ENCODE data around the gene WFDC13. TPM values are rescaled to one million over a fixed set of nuclear protein-coding genes. Genes with fewer than 3 reads are reported as not detected.

WFDC13 gene
- total and polyA plus RNA-seq, 4 experiments from 2014 or later, result not detected

- CTCF ChIA-PET (ENCODE audit: partially characterized antibody), result no interaction called here
- Mint-ChIP-seq H3K27ac (no peak overlapping the region), H3K9me3 (peaks cover 0 to 35% (median 24%) of the 10 kb centered on the region in 8 donors), H3K4me3 (no peak overlapping the region), H3K27me3 (peaks cover 16 to 29% of the 10 kb centered on the region in 2 donors), H3K4me1 (no peaks in the 10 kb centered on the region), H3K36me3 (no peaks in the 10 kb centered on the region)
- intact Hi-C loops (cut with micrococcal nuclease), result no loop called here
- POLR2A ChIA-PET (ENCODE audit: partially characterized antibody), result no interaction called here
- no peak for DNase-seq
- no peaks in the 10 kb centered on the region for H3K27me3 ChIP-seq (ENCODE audit: insufficient read depth, low read length)
- H3K4me3 ChIP-seq (ENCODE audit: low read length in 2 of 2), result no peak overlapping the region
- no peak overlapping the region for H3K27ac ChIP-seq (ENCODE audit: low read depth, low read length)
- no peaks in the 10 kb centered on the region for H3K9me3 ChIP-seq (ENCODE audit: control insufficient read depth in 1 of 2, low read length in 2 of 2)
- no peaks in the 10 kb centered on the region for H3K4me1 ChIP-seq (ENCODE audit: insufficient read depth, low read length)
- H3K36me3 ChIP-seq (ENCODE audit: insufficient read depth, low read length), result no peaks in the 10 kb centered on the region
Observed at GRCh38 chr20:45735552-45735951, 33.7 kb downstream of the WFDC13 start.

GRCh38 chr20:45735988-45736387, 34.1 kb downstream of the WFDC13 start:
- Histone ChIP-seq H3K36me3 (ENCODE audit: insufficient read depth, low read length) (no peaks in the 10 kb centered on the region), H3K4me1 (ENCODE audit: insufficient read depth, low read length) (no peaks in the 10 kb centered on the region), H3K4me3 (ENCODE audit: low read length in 2 of 2) (no peak overlapping the region), H3K9me3 (ENCODE audit: control insufficient read depth in 1 of 2, low read length in 2 of 2) (no peaks in the 10 kb centered on the region), H3K27me3 (ENCODE audit: insufficient read depth, low read length) (no peaks in the 10 kb centered on the region), H3K27ac (ENCODE audit: low read depth, low read length) (no peak overlapping the region)
- DNase-seq, result no peak
- H3K9me3 Mint-ChIP-seq, result peaks cover 0 to 32% (median 22%) of the 10 kb centered on the region in 8 donors
- peaks cover 14 to 27% of the 10 kb centered on the region in 2 donors for H3K27me3 Mint-ChIP-seq
- CTCF ChIA-PET (ENCODE audit: partially characterized antibody), result no interaction called here
- intact Hi-C loops (cut with micrococcal nuclease), result no loop called here
- H3K36me3 Mint-ChIP-seq, result no peaks in the 10 kb centered on the region
- H3K27ac Mint-ChIP-seq, result no peak overlapping the region
- POLR2A ChIA-PET (ENCODE audit: partially characterized antibody), result no interaction called here
- no peaks in the 10 kb centered on the region for H3K4me1 Mint-ChIP-seq
- H3K4me3 Mint-ChIP-seq, result no peak overlapping the region

GRCh38 chr20:45742596-45742995, 40.8 kb downstream of the WFDC13 start:
- no peak for DNase-seq
- H3K9me3 Mint-ChIP-seq, result no peaks in the 10 kb centered on the region
- H3K27ac Mint-ChIP-seq, result no peak overlapping the region
- H3K4me3 Mint-ChIP-seq, result no peak overlapping the region
- H3K36me3 Mint-ChIP-seq, result no peaks in the 10 kb centered on the region
- Histone ChIP-seq H3K4me1 (ENCODE audit: insufficient read depth, low read length) (no peaks in the 10 kb centered on the region), H3K36me3 (ENCODE audit: insufficient read depth, low read length) (no peaks in the 10 kb centered on the region), H3K9me3 (ENCODE audit: control insufficient read depth in 1 of 2, low read length in 2 of 2) (no peaks in the 10 kb centered on the region), H3K27ac (ENCODE audit: low read depth, low read length) (no peak overlapping the region), H3K27me3 (ENCODE audit: insufficient read depth, low read length) (no peaks in the 10 kb centered on the region), H3K4me3 (ENCODE audit: low read length in 2 of 2) (no peak overlapping the region)
- intact Hi-C loops (cut with micrococcal nuclease), result no loop called here
- peaks cover 10 to 12% of the 10 kb centered on the region in 2 donors for H3K27me3 Mint-ChIP-seq
- H3K4me1 Mint-ChIP-seq, result no peaks in the 10 kb centered on the region
- ChIA-PET CTCF (ENCODE audit: partially characterized antibody) (no interaction called here), POLR2A (ENCODE audit: partially characterized antibody) (no interaction called here)

DNA sequence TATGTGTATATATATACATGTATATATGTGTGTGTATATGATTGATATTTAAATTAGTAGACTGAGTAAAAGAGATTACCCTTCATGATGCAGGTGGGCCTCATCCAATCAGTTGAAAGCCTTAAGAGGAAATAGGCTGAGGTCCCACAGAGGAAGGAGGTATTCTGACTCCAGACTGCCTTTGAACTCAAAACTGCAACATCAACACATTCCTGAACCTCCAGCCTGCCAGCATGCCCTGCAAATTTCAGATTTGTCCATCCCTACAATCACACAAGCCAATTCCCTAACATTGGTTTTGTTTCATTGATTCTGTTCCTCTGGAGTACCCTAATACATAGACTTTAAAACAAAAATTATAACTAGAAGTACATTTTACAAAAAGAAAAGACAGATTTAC, 43.2 kb downstream of the WFDC13 start:
- H3K27ac ChIP-seq (ENCODE audit: low read depth, low read length), result no peak overlapping the region
- DNase-seq, result no peak
- peaks cover 0 to 2% (median 0%) of the 10 kb centered on the region in 8 donors for H3K9me3 Mint-ChIP-seq
- no peaks in the 10 kb centered on the region for H3K36me3 Mint-ChIP-seq
- intact Hi-C loops (cut with micrococcal nuclease), result no loop called here
- POLR2A ChIA-PET (ENCODE audit: partially characterized antibody), result no interaction called here
- H3K27ac Mint-ChIP-seq, result no peak overlapping the region
- H3K27me3 ChIP-seq (ENCODE audit: insufficient read depth, low read length), result no peaks in the 10 kb centered on the region
- H3K4me3 ChIP-seq (ENCODE audit: low read length in 2 of 2), result no peak overlapping the region
- no peak overlapping the region for H3K4me3 Mint-ChIP-seq
- H3K36me3 ChIP-seq (ENCODE audit: insufficient read depth, low read length), result no peaks in the 10 kb centered on the region
- H3K27me3 Mint-ChIP-seq, result peaks cover 11 to 13% of the 10 kb centered on the region in 2 donors
- H3K4me1 Mint-ChIP-seq, result no peaks in the 10 kb centered on the region
- no peaks in the 10 kb centered on the region for H3K4me1 ChIP-seq (ENCODE audit: insufficient read depth, low read length)
- CTCF ChIA-PET (ENCODE audit: partially characterized antibody), result no interaction called here
- H3K9me3 ChIP-seq (ENCODE audit: control insufficient read depth in 1 of 2, low read length in 2 of 2), result no peaks in the 10 kb centered on the region

DNA sequence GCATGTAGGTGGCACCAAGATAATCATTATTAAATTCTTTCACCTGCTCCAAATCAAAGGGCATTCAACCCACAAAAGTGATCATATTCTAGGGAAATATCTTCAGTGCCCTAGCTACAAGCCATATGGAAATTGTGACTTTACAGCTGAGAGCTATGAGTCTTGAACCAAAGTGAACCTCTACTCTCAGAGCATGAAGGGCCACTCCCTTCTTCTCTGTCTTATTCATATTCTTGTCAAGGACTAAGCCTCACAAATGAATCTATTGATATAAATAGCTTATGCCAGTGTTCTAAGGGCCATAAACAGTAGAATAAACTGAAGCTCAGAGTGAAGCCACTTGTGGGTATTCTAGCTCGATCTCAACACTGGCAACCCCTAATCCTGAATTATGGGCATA, 49.9 kb downstream of the WFDC13 start:
- no peak overlapping the region for H3K27ac Mint-ChIP-seq
- H3K4me3 ChIP-seq (ENCODE audit: low read length in 2 of 2), result no peak overlapping the region
- POLR2A ChIA-PET (ENCODE audit: partially characterized antibody), result no interaction called here
- no peak overlapping the region for H3K27ac ChIP-seq (ENCODE audit: low read depth, low read length)
- DNase-seq, result no peak
- intact Hi-C loops (cut with micrococcal nuclease), result no loop called here
- H3K27me3 Mint-ChIP-seq, result peaks cover 11 to 13% of the 10 kb centered on the region in 2 donors
- no peaks in the 10 kb centered on the region for H3K9me3 ChIP-seq (ENCODE audit: control insufficient read depth in 1 of 2, low read length in 2 of 2)
- H3K27me3 ChIP-seq (ENCODE audit: insufficient read depth, low read length), result no peaks in the 10 kb centered on the region
- no peak overlapping the region for H3K4me3 Mint-ChIP-seq
- CTCF ChIA-PET (ENCODE audit: partially characterized antibody), result interaction anchor here (1.2 kb wide), 1 partner anchor 20 kb away, joined by 6 read pairs; no protein-coding TSS in a partner anchor
- no peaks in the 10 kb centered on the region for H3K36me3 Mint-ChIP-seq
- no peaks in the 10 kb centered on the region for H3K4me1 ChIP-seq (ENCODE audit: insufficient read depth, low read length)
- no peaks in the 10 kb centered on the region for H3K36me3 ChIP-seq (ENCODE audit: insufficient read depth, low read length)
- no peaks in the 10 kb centered on the region for H3K4me1 Mint-ChIP-seq
- H3K9me3 Mint-ChIP-seq, result peaks cover 0 to 5% (median 2%) of the 10 kb centered on the region in 8 donors

DNA sequence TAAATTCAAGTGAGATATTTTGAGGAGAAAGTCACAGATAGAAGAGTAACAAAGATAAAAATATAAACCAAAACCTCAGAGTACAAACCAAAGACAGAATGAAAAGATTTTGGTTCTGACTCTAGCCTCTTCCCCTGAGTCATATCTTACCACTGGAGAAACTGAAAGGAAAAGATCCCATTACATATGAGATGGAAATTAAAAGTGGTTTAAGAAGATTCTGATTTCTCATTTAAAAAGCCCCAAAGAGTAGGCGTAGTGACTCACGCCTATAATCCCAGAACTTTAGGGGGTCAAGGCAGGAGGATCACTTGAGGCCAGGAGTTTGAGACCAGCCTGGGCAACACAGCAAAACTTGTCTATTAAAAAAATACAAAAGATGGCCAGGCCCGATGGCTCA, 50.9 kb downstream of the WFDC13 start:
- no peak for DNase-seq
- no peak overlapping the region for H3K27ac Mint-ChIP-seq
- H3K4me3 ChIP-seq (ENCODE audit: low read length in 2 of 2), result no peak overlapping the region
- no peaks in the 10 kb centered on the region for H3K4me1 ChIP-seq (ENCODE audit: insufficient read depth, low read length)
- no peaks in the 10 kb centered on the region for H3K4me1 Mint-ChIP-seq
- H3K36me3 Mint-ChIP-seq, result no peaks in the 10 kb centered on the region
- H3K27ac ChIP-seq (ENCODE audit: low read depth, low read length), result no peak overlapping the region
- intact Hi-C loops (cut with micrococcal nuclease), result no loop called here
- H3K4me3 Mint-ChIP-seq, result no peak overlapping the region
- CTCF ChIA-PET (ENCODE audit: partially characterized antibody), result no interaction called here
- H3K36me3 ChIP-seq (ENCODE audit: insufficient read depth, low read length), result no peaks in the 10 kb centered on the region
- peaks cover 0 to 5% (median 2%) of the 10 kb centered on the region in 8 donors for H3K9me3 Mint-ChIP-seq
- POLR2A ChIA-PET (ENCODE audit: partially characterized antibody), result no interaction called here
- H3K9me3 ChIP-seq (ENCODE audit: control insufficient read depth in 1 of 2, low read length in 2 of 2), result no peaks in the 10 kb centered on the region
- peaks cover 6 to 7% of the 10 kb centered on the region in 2 donors for H3K27me3 Mint-ChIP-seq
- no peaks in the 10 kb centered on the region for H3K27me3 ChIP-seq (ENCODE audit: insufficient read depth, low read length)

DNA sequence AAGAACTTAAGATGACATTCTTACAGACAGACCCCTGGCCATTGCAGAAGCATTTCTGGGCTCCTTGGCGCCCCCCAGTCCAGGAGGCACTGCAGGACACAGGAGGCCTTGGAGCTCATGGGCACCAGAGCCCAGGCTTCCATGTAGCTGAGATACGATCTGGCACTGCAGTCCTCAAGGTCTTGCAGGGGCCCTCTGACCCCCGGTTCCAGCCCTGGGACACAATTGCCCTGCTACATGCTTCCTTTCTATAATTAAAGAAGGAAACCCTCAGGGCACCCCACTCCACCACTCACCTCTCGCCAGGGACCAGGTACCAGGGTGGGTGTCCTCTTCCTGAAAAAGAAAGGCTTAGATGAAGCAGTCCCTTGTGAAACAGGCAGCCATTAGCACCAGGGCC, 56.3 kb downstream of the WFDC13 start:
- intact Hi-C loops (cut with micrococcal nuclease), result no loop called here
- ChIA-PET POLR2A (ENCODE audit: partially characterized antibody) (no interaction called here), CTCF (ENCODE audit: partially characterized antibody) (interaction anchor here (2.1 kb wide), 1 partner anchor 12 kb away, joined by 7 read pairs; no protein-coding TSS in a partner anchor)
- Histone ChIP-seq H3K27me3 (ENCODE audit: insufficient read depth, low read length) (no peaks in the 10 kb centered on the region), H3K9me3 (ENCODE audit: control insufficient read depth in 1 of 2, low read length in 2 of 2) (no peaks in the 10 kb centered on the region), H3K36me3 (ENCODE audit: insufficient read depth, low read length) (no peaks in the 10 kb centered on the region), H3K4me1 (ENCODE audit: insufficient read depth, low read length) (no peaks in the 10 kb centered on the region), H3K4me3 (ENCODE audit: low read length in 2 of 2) (no peak overlapping the region), H3K27ac (ENCODE audit: low read depth, low read length) (no peak overlapping the region)
- Mint-ChIP-seq H3K27me3 (peaks cover 2 to 6% of the 10 kb centered on the region in 2 donors), H3K27ac (no peak overlapping the region), H3K4me3 (no peak overlapping the region), H3K9me3 (peaks cover 0 to 5% (median 2%) of the 10 kb centered on the region in 8 donors), H3K36me3 (no peaks in the 10 kb centered on the region), H3K4me1 (no peaks in the 10 kb centered on the region)
- no peak for DNase-seq
